Naive thymus-derived CD4-positive, alpha-beta T cell (primary cell): Measurements from ENCODE around the gene ACTA2. TPM values are rescaled to one million over a fixed set of nuclear protein-coding genes. Genes with fewer than 3 reads are reported as not detected.

Source experiments
- ATAC-seq: fragments of 150-1000 bp; cut with Tn5 transposase; 2 replicates; pipeline ENCODE4 v1.10.0; 2021; ENCODE audit warnings: mild to moderate bottlenecking, moderate library complexity
- CTCF ChIA-PET: fragments of 350-600 bp; sonication (Branson Sonifier 250); formaldehyde crosslinking; loops from one replicate; lab custom pipeline; 2021; ENCODE audit warnings: antibody characterized with exemption; lab: Charles Lee
- POLR2A ChIA-PET: fragments of 350-600 bp; sonication (Branson Sonifier 250); formaldehyde crosslinking; loops from one replicate; lab custom pipeline; 2021; ENCODE audit warnings: antibody characterized with exemption, inconsistent platforms; lab: Charles Lee
- DNase-seq, 9 donors: peaks; one replicate each; pipeline versions ENCODE4 v3.0.0 to v3.0.0-alpha.2; 2020 to 2022; ENCODE audit warnings: mixed read lengths in 1 of 9
- H3K27ac ChIP-seq: one replicate; pipeline ENCODE4 v1.7.0; 2013; ENCODE audit warnings: mild to moderate bottlenecking, low read depth, low read length, moderate library complexity
- H3K27me3 ChIP-seq, 2 donors: one replicate each; pipeline ENCODE4 v1.7.0; 2013; ENCODE audit warnings: low read length in 2 of 2, mild to moderate bottlenecking in 2 of 2, moderate library complexity in 2 of 2; ENCODE audit not compliant: control insufficient read depth in 2 of 2, insufficient read depth in 2 of 2
- H3K36me3 ChIP-seq, 3 experiments: 1 replicate in 2 of 3; 2 replicates in 1 of 3; pipeline ENCODE4 v1.7.0; 2013; ENCODE audit warnings: low read length in 3 of 3, mild to moderate bottlenecking in 3 of 3, moderate library complexity in 1 of 3; ENCODE audit not compliant: insufficient read depth in 3 of 3, control insufficient read depth in 2 of 3
- H3K4me1 ChIP-seq, 2 donors: one replicate each; pipeline ENCODE4 v1.7.0; 2013; ENCODE audit warnings: low read length in 2 of 2, mild to moderate bottlenecking in 2 of 2, moderate library complexity in 1 of 2; ENCODE audit not compliant: control insufficient read depth in 2 of 2, insufficient read depth in 2 of 2
- H3K4me3 ChIP-seq: 2 replicates; pipeline ENCODE4 v1.7.0; 2013; ENCODE audit warnings: mild to moderate bottlenecking, low read length
- H3K9me3 ChIP-seq, 3 experiments: 1 replicate in 2 of 3; 2 replicates in 1 of 3; pipeline ENCODE4 v1.7.0; 2013; ENCODE audit warnings: low read length in 3 of 3; ENCODE audit not compliant: control insufficient read depth in 2 of 3
- H3K27ac Mint-ChIP-seq, 9 donors: one replicate each; pipeline ENCODE4 v1.8.0; 2020 to 2022; ENCODE audit warnings: mixed read lengths in 9 of 9, mild to moderate bottlenecking in 8 of 9, moderate library complexity in 5 of 9, inconsistent platforms in 2 of 9
- H3K27me3 Mint-ChIP-seq, 5 donors: one replicate each; pipeline ENCODE4 v1.8.0; 2021 to 2022; ENCODE audit warnings: mixed read lengths in 5 of 5, mild to moderate bottlenecking in 1 of 5
- H3K36me3 Mint-ChIP-seq, 5 donors: one replicate each; pipeline ENCODE4 v1.8.0; 2020 to 2022; ENCODE audit warnings: mixed read lengths in 5 of 5, mild to moderate bottlenecking in 3 of 5, inconsistent platforms in 1 of 5
- H3K4me1 Mint-ChIP-seq, 7 donors: one replicate each; pipeline ENCODE4 v1.8.0; 2020 to 2022; ENCODE audit warnings: mixed read lengths in 7 of 7, mild to moderate bottlenecking in 3 of 7, inconsistent platforms in 1 of 7
- H3K4me3 Mint-ChIP-seq, 10 donors: one replicate each; pipeline ENCODE4 v1.8.0; 2020 to 2022; ENCODE audit warnings: mild to moderate bottlenecking in 10 of 10, mixed read lengths in 10 of 10, moderate library complexity in 6 of 10, inconsistent platforms in 2 of 10
- H3K9me3 Mint-ChIP-seq, 11 donors: one replicate each; pipeline ENCODE4 v1.8.0; 2020 to 2022; ENCODE audit warnings: mixed read lengths in 11 of 11, mild to moderate bottlenecking in 4 of 11, inconsistent platforms in 1 of 11, moderate library complexity in 1 of 11
- intact Hi-C, 2 donors: fragments of 100-400 bp; cut with micrococcal nuclease; formaldehyde crosslinking; loops; one replicate each; pipeline ENCODE4 v1.15.1; 2023
- polyA plus RNA-seq, 2 donors: library from polyadenylated mRNA; unstranded; fragments of 300-500 nt; fragmentation: Illumina TruSeq; gene quantifications; one replicate each; pipeline ENCODE4 v1.2.3, GENCODE V29; 2021
- total RNA-seq, 6 experiments: library from RNA in 5 of 6; stranded (reverse) in 5 of 6; gene quantifications; 1 replicate in 5 of 6; 2 replicates in 1 of 6; pipeline ENCODE4 v1.2.3 and lab custom pipeline; 2021 to 2026

The ACTA2 gene
- total and polyA plus RNA-seq, 7 experiments from 2014 or later: 0.56 to 12.0 (median 1.3) TPM

DNA sequence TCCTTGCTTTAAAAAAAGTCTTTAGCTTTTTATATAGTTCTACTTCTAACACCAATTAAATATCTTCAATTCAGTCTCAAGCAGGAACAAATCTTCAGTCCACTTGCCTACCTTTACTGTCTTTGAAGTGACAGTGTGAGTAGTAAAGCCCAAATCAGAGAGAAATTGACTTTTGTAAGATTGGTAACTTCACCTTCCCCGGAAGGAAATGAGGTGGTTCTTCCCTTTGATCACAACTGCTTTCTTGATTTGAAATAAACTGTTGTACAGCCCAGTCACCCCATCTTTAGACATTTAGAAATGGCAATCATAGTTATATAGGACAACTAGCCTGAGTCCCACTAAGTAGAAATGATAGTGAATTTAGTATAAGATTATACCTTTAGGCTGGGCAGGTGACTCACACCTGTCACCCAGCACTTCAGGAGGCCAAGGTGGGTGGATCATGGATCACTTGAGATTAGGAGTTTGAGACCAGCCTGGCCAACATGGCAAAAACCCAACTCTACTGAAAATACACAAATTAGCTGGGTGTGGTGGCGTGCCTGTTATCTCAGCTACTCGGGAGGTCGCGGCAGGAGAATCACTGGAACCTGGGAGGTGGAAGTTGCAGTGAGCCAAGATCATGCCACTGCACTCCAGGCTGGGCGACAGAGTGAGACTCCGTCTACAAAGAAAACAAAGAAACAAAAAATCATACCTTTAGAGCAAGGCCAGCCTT, 42.7 kb upstream of the ACTA2 start:
- peak overlapping the region in 9 of 10 donors; percentile 13 to 73 (median 60) for H3K4me3 Mint-ChIP-seq
- intact Hi-C loops: loop anchor here in 1 of 2 donors (10.0 kb wide), 4 partner anchors 611 to 1491 kb away; partner anchors contain the start of genes ATAD1, MINPP1 and PANK1
- H3K4me1 ChIP-seq: peaks cover 26 to 51% of the 10 kb centered on the region in 2 donors

GRCh38 chr10:88994019-88994418, 41.4 kb upstream of the ACTA2 start:
- no peak overlapping the region for H3K4me3 ChIP-seq

More for the DNA sequence above, 42.7 kb upstream of the ACTA2 start:
- peaks cover 0 to 2% (median 0%) of the 10 kb centered on the region in 11 donors for H3K9me3 Mint-ChIP-seq
- peaks cover 31 to 68% (median 48%) of the 10 kb centered on the region in 7 donors for H3K4me1 Mint-ChIP-seq
- H3K9me3 ChIP-seq: no peaks in the 10 kb centered on the region
- no peaks in the 10 kb centered on the region for H3K27me3 Mint-ChIP-seq
- peak overlapping the region; percentile 25 for H3K4me3 ChIP-seq
- peaks cover 0 to 8% (median 0%) of the 10 kb centered on the region in 3 experiments for H3K36me3 ChIP-seq
- H3K36me3 Mint-ChIP-seq: peaks cover 0 to 26% (median 0%) of the 10 kb centered on the region in 5 donors
- POLR2A ChIA-PET: no interaction called here
- DNase-seq (peak in 3 of 9 donors; percentile 10 to 33 (median 23)), ATAC-seq (no peak)
- no peak overlapping the region for H3K27ac ChIP-seq
- H3K27me3 ChIP-seq: no peaks in the 10 kb centered on the region
- peak overlapping the region in 4 of 9 donors; percentile 26 to 67 (median 47) for H3K27ac Mint-ChIP-seq
- CTCF ChIA-PET: interaction anchor here (1.1 kb wide), 1 partner anchor 8 kb away, joined by 3 read pairs; no protein-coding TSS in a partner anchor

GRCh38 chr10:88992921-88993524, 40.5 kb upstream of the ACTA2 start:
- peak overlapping the region; percentile 28 for H3K4me3 ChIP-seq
- H3K27me3 Mint-ChIP-seq: no peaks in the 10 kb centered on the region
- intact Hi-C loops: loop anchor here (5.0 to 10.0 kb wide), 10 partner anchors 156 to 1488 kb away; partner anchors contain the start of genes ATAD1 (in 1 of the 2), IFIT1 (in 1 of the 2), KIF20B (in 1 of the 2) and KLLN (in 1 of the 2)

More at GRCh38 chr10:88994019-88994418, 41.4 kb upstream of the ACTA2 start:
- peak overlapping the region in 2 of 10 donors; percentile 25 to 68 for H3K4me3 Mint-ChIP-seq
- Histone ChIP-seq H3K36me3 (peaks cover 0 to 8% (median 0%) of the 10 kb centered on the region in 3 experiments), H3K27me3 (no peaks in the 10 kb centered on the region), H3K4me1 (peaks cover 37 to 55% of the 10 kb centered on the region in 2 donors), H3K27ac (no peak overlapping the region), H3K9me3 (no peaks in the 10 kb centered on the region)
- H3K36me3 Mint-ChIP-seq: peaks cover 0 to 24% (median 0%) of the 10 kb centered on the region in 5 donors
- peaks cover 42 to 75% (median 60%) of the 10 kb centered on the region in 7 donors for H3K4me1 Mint-ChIP-seq
- ChIA-PET CTCF (interaction anchor here (1.0 kb wide), 1 partner anchor 60 kb away, joined by 4 read pairs; no protein-coding TSS in a partner anchor), POLR2A (interaction anchor here (0.6 kb wide), 1 partner anchor 11 kb away, joined by 3 read pairs; no protein-coding TSS in a partner anchor)
- H3K9me3 Mint-ChIP-seq: peaks cover 0 to 2% (median 0%) of the 10 kb centered on the region in 11 donors
- no peaks in the 10 kb centered on the region for H3K27me3 Mint-ChIP-seq
- peak overlapping the region in 1 of 9 donors; percentile 5 for H3K27ac Mint-ChIP-seq
- intact Hi-C loops: loop anchor here (5.0 to 10.0 kb wide), 10 partner anchors 157 to 1489 kb away; partner anchors contain the start of genes ATAD1 (in 1 of the 2), IFIT1 (in 1 of the 2), KIF20B (in 1 of the 2) and KLLN (in 1 of the 2)
- ATAC-seq: no peak
- no peak for DNase-seq

DNA sequence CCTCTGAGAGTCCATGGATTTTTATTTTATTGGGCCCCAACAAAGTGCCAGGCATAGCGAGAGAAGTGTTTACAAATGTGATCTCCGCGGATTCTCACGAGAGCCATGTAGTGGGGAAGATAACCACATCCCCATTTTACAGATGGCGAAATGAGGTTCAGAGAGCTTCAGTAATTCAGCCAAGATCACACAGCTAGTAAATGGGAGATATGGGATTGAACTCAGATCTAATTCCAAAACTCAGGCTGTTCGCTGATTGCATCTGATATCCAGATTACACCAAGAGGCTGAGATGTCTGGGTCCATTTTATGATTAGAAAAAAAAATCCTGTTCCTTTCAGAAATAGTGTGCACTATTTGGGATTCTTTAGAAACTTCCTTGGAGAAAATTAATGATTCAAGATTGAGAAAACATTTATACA, 39.3 kb upstream of the ACTA2 start:
- ChIA-PET CTCF (interaction anchor here (0.9 to 2.9 kb wide), 2 partner anchors 58 to 92 kb away, joined by 3 to 12 read pairs; no protein-coding TSS in a partner anchor), POLR2A (interaction anchor here (1.0 to 2.4 kb wide), 7 partner anchors 9 to 259 kb away, joined by 3 to 7 read pairs (median 4); partner anchors contain the start of gene LIPA)
- Histone ChIP-seq H3K36me3 (peaks cover 0 to 8% (median 0%) of the 10 kb centered on the region in 3 experiments), H3K4me3 (peak overlapping the region; percentile 86), H3K9me3 (no peaks in the 10 kb centered on the region), H3K4me1 (peaks cover 50 to 54% of the 10 kb centered on the region in 2 donors), H3K27me3 (no peaks in the 10 kb centered on the region), H3K27ac (peak overlapping the region; percentile 77)
- Mint-ChIP-seq H3K27ac (peak overlapping the region; percentile 91 to 96 (median 94)), H3K36me3 (peaks cover 0 to 28% (median 0%) of the 10 kb centered on the region in 5 donors), H3K27me3 (no peaks in the 10 kb centered on the region), H3K4me1 (peaks cover 47 to 88% (median 74%) of the 10 kb centered on the region in 7 donors), H3K4me3 (peak overlapping the region; percentile 92 to 100 (median 96)), H3K9me3 (peaks cover 0 to 6% (median 0%) of the 10 kb centered on the region in 11 donors)
- intact Hi-C loops: loop anchor here (1.0 to 10.0 kb wide), 18 partner anchors 9 to 1487 kb away; partner anchors contain the start of genes KLLN (in 2 of the 2), PTEN (in 2 of the 2), ATAD1 (in 1 of the 2) and IFIT1 (in 1 of the 2)
- DNase-seq (no peak), ATAC-seq (no peak)

More at GRCh38 chr10:88992921-88993524, 40.5 kb upstream of the ACTA2 start:
- Mint-ChIP-seq H3K27ac (peak overlapping the region in 6 of 9 donors; percentile 47 to 95 (median 73)), H3K9me3 (peaks cover 0 to 2% (median 0%) of the 10 kb centered on the region in 11 donors), H3K36me3 (peaks cover 0 to 23% (median 0%) of the 10 kb centered on the region in 5 donors), H3K4me3 (peak overlapping the region; percentile 28 to 100 (median 76)), H3K4me1 (peaks cover 44 to 85% (median 70%) of the 10 kb centered on the region in 7 donors)
- Histone ChIP-seq H3K27me3 (no peaks in the 10 kb centered on the region), H3K4me1 (peaks cover 44 to 54% of the 10 kb centered on the region in 2 donors), H3K36me3 (peaks cover 0 to 8% (median 0%) of the 10 kb centered on the region in 3 experiments), H3K27ac (no peak overlapping the region), H3K9me3 (no peaks in the 10 kb centered on the region)
- DNase-seq (no peak), ATAC-seq (no peak)
- CTCF ChIA-PET: interaction anchor here (0.5 to 0.7 kb wide), 2 partner anchors 12 to 61 kb away, joined by 3 read pairs; no protein-coding TSS in a partner anchor
- POLR2A ChIA-PET: interaction anchor here (0.6 to 1.6 kb wide), 3 partner anchors 8 to 14 kb away, joined by 3 to 6 read pairs (median 3); no protein-coding TSS in a partner anchor

- ATAC-seq (peak; percentile 60), DNase-seq (peak in 8 of 9 donors; percentile 31 to 82 (median 52))
- Histone ChIP-seq H3K27ac (peak overlapping the region; percentile 77), H3K36me3 (peaks cover 0 to 8% (median 0%) of the 10 kb centered on the region in 3 experiments), H3K27me3 (no peaks in the 10 kb centered on the region), H3K4me1 (peaks cover 49 to 50% of the 10 kb centered on the region in 2 donors), H3K9me3 (peaks cover 0 to 5% (median 0%) of the 10 kb centered on the region in 3 experiments), H3K4me3 (peak overlapping the region; percentile 86)
- ChIA-PET POLR2A (interaction anchor here (0.7 to 2.4 kb wide), 12 partner anchors 9 to 1172 kb away, joined by 3 to 8 read pairs (median 4); partner anchors contain the start of genes KIF20B and LIPA), CTCF (interaction anchor here (0.9 to 2.9 kb wide), 4 partner anchors 55 to 153 kb away, joined by 3 to 12 read pairs (median 4); no protein-coding TSS in a partner anchor)
- Mint-ChIP-seq H3K27me3 (no peaks in the 10 kb centered on the region), H3K4me3 (peak overlapping the region; percentile 92 to 100 (median 96)), H3K36me3 (peaks cover 0 to 29% (median 0%) of the 10 kb centered on the region in 5 donors), H3K27ac (peak overlapping the region; percentile 91 to 96 (median 94)), H3K4me1 (peaks cover 46 to 87% (median 73%) of the 10 kb centered on the region in 7 donors), H3K9me3 (peaks cover 0 to 9% (median 3%) of the 10 kb centered on the region in 11 donors)
- intact Hi-C loops: loop anchor here (1.0 to 10.0 kb wide), 18 partner anchors 10 to 1487 kb away; partner anchors contain the start of genes KLLN (in 2 of the 2), PTEN (in 2 of the 2), ATAD1 (in 1 of the 2) and IFIT1 (in 1 of the 2)
Measured at GRCh38 chr10:88991161-88991898, 38.8 kb upstream of the ACTA2 start.
